H1 (cell line): ENCODE results near the gene PIERCE2.
"Not testable (repeated sequence)": the region's sequence is repeated elsewhere in the genome, so short reads cannot be mapped to it uniquely, and the experiment has no call there.

Source experiments
- EP300 ChIP-seq, 2 experiments: IDR thresholded peaks; 1 replicate in 1 of 2; 2 replicates in 1 of 2; pipeline ENCODE4 v1.6.1; 2011 to 2012; ENCODE audit warnings: low read depth in 2 of 2, low read length in 2 of 2, mild to moderate bottlenecking in 2 of 2, borderline replicate concordance in 1 of 2, inconsistent platforms in 1 of 2, moderate library complexity in 1 of 2
- KDM5A ChIP-seq: fragments of 200-600 bp; IDR thresholded peaks from 2 replicates; pipeline ENCODE4 v1.7.1; 2012; ENCODE audit warnings: mild to moderate bottlenecking, low read length, inconsistent platforms, mixed read lengths
- NRF1 ChIP-seq: IDR thresholded peaks from 2 replicates; pipeline ENCODE4 v1.6.1; 2011; ENCODE audit warnings: mild to moderate bottlenecking, low read depth, low read length, improper control_type of control experiment
- POLR2A ChIP-seq, 2 experiments: IDR thresholded peaks; 1 replicate in 1 of 2; 2 replicates in 1 of 2; pipeline ENCODE4 v1.6.1; 2011; ENCODE audit warnings: low read depth in 2 of 2, low read length in 2 of 2, mild to moderate bottlenecking in 2 of 2; ENCODE audit errors: control extremely low read depth in 1 of 2
- POLR2AphosphoS5 ChIP-seq: IDR thresholded peaks from 2 replicates; pipeline ENCODE4 v1.6.1; 2011; ENCODE audit warnings: low read depth, low read length
- RNF2 ChIP-seq: fragments of 200-900, 300-1000 bp; sonication (generic); IDR thresholded peaks from 2 replicates; pipeline ENCODE4 v1.7.1; 2016; ENCODE audit warnings: borderline replicate concordance, low read depth, mild to moderate bottlenecking, antibody characterized with exemption, low read length; ENCODE audit not compliant: poor library complexity, severe bottlenecking; ENCODE audit errors: missing control alignments
- YY1 ChIP-seq: IDR thresholded peaks from 2 replicates; pipeline ENCODE4 v1.6.1; 2011; ENCODE audit warnings: low read depth, mild to moderate bottlenecking, low read length
- TF ChIP-seq, protein P1 (sequence below), 3 experiments: IDR thresholded peaks; 1 replicate in 2 of 3; 2 replicates in 1 of 3; pipeline versions ENCODE4 v1.5.1 to v1.6.1; 2011; ENCODE audit warnings: low read length in 3 of 3, mild to moderate bottlenecking in 3 of 3, inconsistent platforms in 2 of 3, low read depth in 1 of 3, moderate library complexity in 1 of 3; ENCODE audit not compliant: insufficient read depth in 1 of 3; ENCODE audit errors: control extremely low read depth in 1 of 3
- TF ChIP-seq, protein P2 (sequence below): IDR thresholded peaks from 2 replicates; pipeline ENCODE4 v1.6.1; 2011; ENCODE audit warnings: low read depth, mild to moderate bottlenecking, low read length; ENCODE audit not compliant: insufficient read depth

DNA sequence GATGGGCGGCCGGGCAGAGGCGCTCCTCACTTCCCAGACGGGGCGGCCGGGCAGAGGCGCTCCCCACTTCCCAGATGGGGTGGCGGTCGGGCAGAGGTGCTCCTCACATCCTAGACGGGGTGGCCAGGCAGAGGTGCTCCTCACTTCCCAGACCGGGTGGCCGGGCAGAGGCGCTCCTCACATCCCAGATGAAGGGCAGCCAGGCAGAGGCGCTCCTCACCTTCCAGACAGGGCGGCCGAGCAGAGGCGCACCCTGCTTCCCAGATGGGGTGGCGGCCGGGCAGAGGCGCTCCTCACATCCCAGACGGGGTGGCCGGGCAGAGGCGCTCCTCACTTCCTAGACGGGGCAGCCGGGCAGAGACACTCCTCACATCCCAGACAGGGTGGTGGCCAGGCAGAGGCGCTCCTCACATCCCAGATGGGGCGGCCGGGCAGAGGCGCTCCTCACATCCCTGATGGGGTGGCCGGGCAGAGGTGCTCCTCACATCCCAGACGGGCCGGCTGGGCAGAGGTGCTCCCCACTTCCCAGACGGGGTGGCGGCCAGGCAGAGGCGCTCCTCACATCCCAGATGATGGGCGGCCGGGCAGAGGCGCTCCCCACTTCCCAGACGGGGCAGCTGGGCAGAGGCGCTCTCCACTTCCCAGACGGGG is 38.2 kb downstream of the PIERCE2 start:
- TF ChIP-seq, protein P1, sequence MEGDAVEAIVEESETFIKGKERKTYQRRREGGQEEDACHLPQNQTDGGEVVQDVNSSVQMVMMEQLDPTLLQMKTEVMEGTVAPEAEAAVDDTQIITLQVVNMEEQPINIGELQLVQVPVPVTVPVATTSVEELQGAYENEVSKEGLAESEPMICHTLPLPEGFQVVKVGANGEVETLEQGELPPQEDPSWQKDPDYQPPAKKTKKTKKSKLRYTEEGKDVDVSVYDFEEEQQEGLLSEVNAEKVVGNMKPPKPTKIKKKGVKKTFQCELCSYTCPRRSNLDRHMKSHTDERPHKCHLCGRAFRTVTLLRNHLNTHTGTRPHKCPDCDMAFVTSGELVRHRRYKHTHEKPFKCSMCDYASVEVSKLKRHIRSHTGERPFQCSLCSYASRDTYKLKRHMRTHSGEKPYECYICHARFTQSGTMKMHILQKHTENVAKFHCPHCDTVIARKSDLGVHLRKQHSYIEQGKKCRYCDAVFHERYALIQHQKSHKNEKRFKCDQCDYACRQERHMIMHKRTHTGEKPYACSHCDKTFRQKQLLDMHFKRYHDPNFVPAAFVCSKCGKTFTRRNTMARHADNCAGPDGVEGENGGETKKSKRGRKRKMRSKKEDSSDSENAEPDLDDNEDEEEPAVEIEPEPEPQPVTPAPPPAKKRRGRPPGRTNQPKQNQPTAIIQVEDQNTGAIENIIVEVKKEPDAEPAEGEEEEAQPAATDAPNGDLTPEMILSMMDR (IDR thresholded peaks at IDR 0.05; ENCODE audit: control extremely low read depth in 1 of 3, insufficient read depth in 1 of 3, low read depth in 1 of 3, low read length in 3 of 3) = not testable (repeated sequence)
- TF ChIP-seq EP300 (IDR thresholded peaks at IDR 0.05; ENCODE audit: borderline replicate concordance in 1 of 2, low read depth in 2 of 2, low read length in 2 of 2) = peak in 1 of 2 experiments; percentile 1; a peak in 1 of 3 replicates
- TF ChIP-seq KDM5A; RNF2; YY1; POLR2AphosphoS5; POLR2A (IDR thresholded peaks at IDR 0.05; ENCODE audit: control extremely low read depth in 1 of 2, low read depth in 2 of 2, low read length in 2 of 2); NRF1: not testable (repeated sequence)
- TF ChIP-seq, protein P2, sequence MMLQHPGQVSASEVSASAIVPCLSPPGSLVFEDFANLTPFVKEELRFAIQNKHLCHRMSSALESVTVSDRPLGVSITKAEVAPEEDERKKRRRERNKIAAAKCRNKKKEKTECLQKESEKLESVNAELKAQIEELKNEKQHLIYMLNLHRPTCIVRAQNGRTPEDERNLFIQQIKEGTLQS = not testable (repeated sequence)
